GM12873 (cell line): ENCODE measurements around the gene NCEH1.

Experiments used
- CTCF ChIP-seq: IDR thresholded peaks from 2 replicates; pipeline ENCODE4 v1.5.1; 2012; ENCODE audit warnings: low read depth, mild to moderate bottlenecking, moderate library complexity, low read length, control low read depth; ENCODE audit not compliant: insufficient read depth; ENCODE audit errors: missing control alignments

The NCEH1 gene

DNA sequence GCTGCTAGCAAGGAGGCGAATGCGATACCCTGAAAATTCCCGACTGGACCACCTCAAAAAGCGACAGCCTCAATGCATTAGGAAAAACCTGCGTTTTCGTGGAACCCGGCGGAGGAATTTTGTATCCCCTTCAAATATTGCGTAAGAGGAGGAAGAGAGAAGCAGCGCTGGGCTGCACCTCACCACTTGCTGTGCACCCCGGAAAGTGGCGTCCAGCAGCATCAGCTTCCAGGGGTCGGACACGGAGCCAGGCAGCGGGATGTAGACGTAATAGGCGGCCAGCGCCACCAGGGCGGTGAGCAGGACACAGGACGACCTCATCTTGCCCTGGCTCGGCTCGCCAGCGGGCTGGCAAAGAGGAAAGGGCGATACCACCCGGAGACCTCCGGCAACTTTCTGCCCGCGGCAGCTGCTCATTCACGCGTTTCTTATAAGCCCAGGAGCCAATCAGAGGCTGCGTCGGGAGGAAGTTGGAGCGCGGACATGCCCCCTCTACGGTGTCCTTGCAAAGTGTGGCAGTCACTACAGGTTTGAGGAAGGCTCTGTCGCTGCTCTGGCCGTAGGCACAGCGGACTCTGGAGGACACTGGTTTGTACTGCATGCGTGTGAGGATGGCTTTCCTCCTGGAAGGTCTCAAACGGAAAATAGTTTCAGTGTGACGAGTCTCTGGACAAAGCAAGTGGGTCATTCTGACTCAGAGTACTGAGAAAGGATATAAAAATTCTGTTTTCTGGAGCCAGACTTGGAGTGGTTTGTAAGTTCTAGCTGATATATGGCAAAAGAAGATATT, at the start of gene NCEH1:
TSS of gene NCEH1 (minus strand) at position 404 of the 790 bp plus-strand sequence. CDS start at position 321, 83 bp downstream.
- TF ChIP-seq CTCF = peak; percentile 86

- no peak for TF ChIP-seq CTCF
Measured at GRCh38 chr3:172753125-172753524, 42.3 kb upstream of the NCEH1 start.

DNA sequence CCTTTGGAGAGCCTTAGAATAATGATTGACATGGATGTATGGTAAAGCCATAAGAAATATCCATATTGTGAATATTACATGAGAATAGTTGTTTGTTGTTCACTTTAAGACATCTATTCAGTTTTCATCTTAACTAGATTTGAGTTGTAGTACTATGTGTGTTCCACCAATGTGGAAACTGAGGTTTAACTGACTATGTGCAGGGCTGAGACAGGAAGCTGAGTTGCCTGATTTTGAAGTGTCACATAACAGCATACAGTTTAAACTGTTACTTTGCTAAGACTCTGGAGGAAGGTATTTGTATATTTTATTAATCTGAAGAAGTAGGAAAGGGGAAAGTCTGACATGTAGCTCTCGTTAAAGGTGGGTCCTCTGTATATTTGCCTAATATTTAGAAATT, 41.8 kb upstream of the NCEH1 start:
- TF ChIP-seq CTCF = no peak

GRCh38 chr3:172751175-172751704, 40.4 kb upstream of the NCEH1 start:
- TF ChIP-seq CTCF = no peak

DNA sequence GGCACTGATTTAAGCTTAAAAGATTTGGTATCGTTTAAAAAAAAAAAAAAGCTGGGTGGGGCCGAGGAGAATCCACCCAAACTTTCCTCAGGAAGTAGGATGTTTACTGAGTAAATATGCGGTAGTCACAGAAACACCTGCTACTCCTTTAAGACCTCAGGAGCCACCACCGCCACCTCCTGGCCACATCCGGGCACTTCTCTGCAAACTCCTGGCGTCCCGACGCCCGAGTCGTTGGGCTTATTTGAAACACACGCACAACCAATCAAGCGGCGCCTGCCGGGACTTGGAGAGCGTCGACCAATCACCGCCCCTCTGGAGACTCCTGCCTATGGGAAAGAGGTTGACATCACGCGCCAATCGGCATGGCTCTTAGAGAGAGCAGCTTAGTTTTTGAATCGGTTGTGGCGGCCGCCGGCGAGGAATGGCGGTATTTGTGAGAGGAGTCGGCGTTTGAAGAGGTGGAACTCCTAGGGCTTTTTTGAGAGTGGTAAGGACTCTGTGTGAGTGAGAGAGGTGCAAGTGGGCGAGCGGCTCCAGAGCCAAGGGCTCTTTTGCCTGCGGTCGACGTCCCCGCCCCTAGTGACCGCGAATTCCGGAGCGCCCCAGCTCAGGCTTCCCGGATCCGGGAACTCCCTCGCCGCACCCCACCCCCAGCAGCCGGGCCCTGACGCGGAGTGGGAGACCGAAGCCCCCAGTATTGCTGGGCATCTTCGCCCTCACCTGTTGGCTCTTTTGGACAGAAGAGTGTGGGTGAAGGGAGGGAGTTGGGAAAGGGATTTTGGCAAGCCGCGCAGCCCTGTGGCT, 39.7 kb upstream of the NCEH1 start, which contains the start of gene ECT2:
TSS of gene ECT2 (plus strand) at position 359 of the 807 bp plus-strand sequence. CDS start 3,805 bp downstream, outside the sequence.
- peak; percentile 80 for TF ChIP-seq CTCF

GRCh38 chr3:172750069-172750367, 39.2 kb upstream of the NCEH1 start:
- no peak for TF ChIP-seq CTCF

DNA sequence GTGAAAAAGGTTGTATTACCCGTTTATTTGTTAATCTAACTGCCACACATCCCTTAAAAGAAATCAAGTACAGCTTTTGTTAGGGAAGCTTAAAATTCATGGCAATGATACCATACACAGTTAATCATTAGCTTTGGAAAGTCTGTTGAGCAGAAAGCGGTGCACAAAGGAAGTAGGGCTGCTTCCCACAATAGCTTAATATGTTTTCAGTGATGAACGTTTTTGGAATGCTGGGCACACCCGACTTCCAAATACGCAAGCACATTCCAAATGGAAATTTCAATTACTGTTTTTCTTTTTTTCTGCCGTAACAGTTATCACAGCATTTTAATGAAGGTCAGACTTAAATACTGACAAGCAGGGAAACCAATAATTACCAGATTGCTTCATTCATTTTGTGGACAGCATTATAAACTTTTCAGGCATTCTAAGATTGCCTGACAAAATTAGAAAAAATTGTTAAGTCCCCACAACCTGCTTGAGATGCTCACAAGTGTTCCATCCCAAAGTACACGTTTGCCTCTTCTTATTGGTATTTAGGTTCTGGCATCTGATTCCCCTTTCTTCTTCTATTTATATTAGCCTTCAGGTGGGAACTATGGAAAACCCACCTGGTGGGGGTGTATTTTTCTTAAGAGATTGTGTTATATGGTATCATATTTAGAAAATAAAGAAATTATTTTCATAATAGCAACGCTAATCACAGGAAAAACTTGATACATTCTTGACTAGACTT, 38.5 kb upstream of the NCEH1 start:
- no peak for TF ChIP-seq CTCF
